GM12878 (cell line): ENCODE results near the gene CKS1B. TPM values are rescaled to one million over a fixed set of nuclear protein-coding genes. Genes with fewer than 3 reads are reported as not detected.

ENCODE experiments used
- ATAC-seq: fragments of 200-7000 bp; cut with Tn5 transposase; 3 replicates; pipeline ENCODE4 v1.9.1; 2020; ENCODE audit warnings: mild to moderate bottlenecking, moderate library complexity
- BruUV-seq: library from RNA; stranded (reverse); fragments of 400-500 nt; replicated peaks from 2 replicates; lab custom pipeline; 2021; lab: Mats Ljungman, UMichigan
- CTCF ChIA-PET: fragments of 300-600 bp; sonication (Branson Sonifier 250); formaldehyde crosslinking; extraction: SDS; loops from one replicate; lab custom pipeline; 2021; ENCODE audit warnings: inconsistent platforms; lab: Yijun Ruan, JAX
- POLR2A ChIA-PET: fragments of 350-600 bp; formaldehyde crosslinking; extraction: SDS; loops from one replicate; lab custom pipeline; 2021; ENCODE audit warnings: inconsistent platforms; lab: Charles Lee
- RAD21 ChIA-PET: fragments of 300-600 bp; sonication (Branson Sonifier 250); formaldehyde crosslinking; loops from one replicate; lab custom pipeline; 2023; ENCODE audit warnings: antibody characterized with exemption; ENCODE audit not compliant: unreplicated experiment; lab: Charles Lee
- SMC1A ChIA-PET: fragments of 300-600 bp; sonication (Branson Sonifier 250); formaldehyde crosslinking; loops from one replicate; lab custom pipeline; 2023; ENCODE audit not compliant: unreplicated experiment, uncharacterized antibody; lab: Charles Lee
- DNase-seq: peaks from one replicate; pipeline ENCODE4 v3.0.0-alpha.2; 2011; ENCODE audit warnings: low read depth, low spot score
- FAIRE-seq: peaks from 3 replicates; lab custom pipeline; 2011; peaks lifted over from hg19 to GRCh38; lab: Jason Lieb, UNC
- H2AFZ ChIP-seq: 2 replicates; pipeline ENCODE4 v1.6.0; 2011; ENCODE audit warnings: low read depth, low read length, control low read depth; ENCODE audit not compliant: control insufficient read depth
- H3K27ac ChIP-seq: 2 replicates; pipeline ENCODE4 v1.5.1; 2011; ENCODE audit warnings: control low read depth; ENCODE audit not compliant: control insufficient read depth, insufficient read depth
- H3K27me3 ChIP-seq, 2 experiments: replicated peaks in 1 of 2; 2 replicates each; pipeline versions ENCODE4 v1.6.0 to v1.6.1; 2011; ENCODE audit warnings: low read length in 1 of 2; ENCODE audit not compliant: control insufficient read depth in 2 of 2, insufficient read depth in 2 of 2
- H3K36me3 ChIP-seq, 2 experiments: 2 replicates each; pipeline ENCODE4 v1.5.1; 2011; ENCODE audit warnings: low read length in 1 of 2; ENCODE audit not compliant: control insufficient read depth in 2 of 2, insufficient read depth in 2 of 2
- H3K4me1 ChIP-seq: 2 replicates; pipeline ENCODE4 v1.6.1; 2011; ENCODE audit warnings: mild to moderate bottlenecking, low read length, moderate library complexity, mixed read lengths; ENCODE audit not compliant: control insufficient read depth, insufficient read depth
- H3K4me2 ChIP-seq: 2 replicates; pipeline ENCODE4 v1.6.0; 2011; ENCODE audit warnings: control low read depth; ENCODE audit not compliant: control insufficient read depth, insufficient read depth
- H3K4me3 ChIP-seq: fragments of 200-600 bp; sonication (generic); 2 replicates; pipeline ENCODE4 v1.5.1; 2016
- H3K79me2 ChIP-seq: 2 replicates; pipeline ENCODE4 v1.6.0; 2011; ENCODE audit warnings: low read length; ENCODE audit not compliant: control insufficient read depth, insufficient read depth
- H3K9ac ChIP-seq: 2 replicates; pipeline ENCODE4 v1.8.0; 2011; ENCODE audit warnings: low read length, control low read depth, mixed read lengths; ENCODE audit not compliant: control insufficient read depth, insufficient read depth
- H3K9me3 ChIP-seq: replicated peaks from 3 replicates; pipeline ENCODE4 v1.5.1; 2011; ENCODE audit warnings: mild to moderate bottlenecking, low read length; ENCODE audit not compliant: control insufficient read depth, insufficient read depth
- H4K20me1 ChIP-seq: 2 replicates; pipeline ENCODE4 v1.6.0; 2011; ENCODE audit not compliant: control insufficient read depth, insufficient read depth
- BMI1 ChIP-seq: fragments of 450-650 bp; IDR thresholded peaks from 2 replicates; pipeline ENCODE4 v1.6.1; 2016; ENCODE audit warnings: mild to moderate bottlenecking, moderate library complexity, borderline replicate concordance
- BRCA1 ChIP-seq: IDR thresholded peaks from 2 replicates; pipeline ENCODE4 v1.6.1; 2011; ENCODE audit warnings: low read depth, low read length, improper control_type of control experiment
- CTCF ChIP-seq, 3 experiments: IDR thresholded peaks in 2 of 3; conservative IDR thresholded peaks in 1 of 3; 2 replicates each; pipeline ENCODE4 v1.5.1; 2011; ENCODE audit warnings: low read depth in 3 of 3, low read length in 3 of 3, mild to moderate bottlenecking in 3 of 3, control low read depth in 2 of 3, moderate library complexity in 2 of 3, inconsistent platforms in 1 of 3, mixed read lengths in 1 of 3; ENCODE audit not compliant: control insufficient read depth in 2 of 3, insufficient read depth in 1 of 3; ENCODE audit errors: extremely low read depth in 1 of 3
- FOXK2 ChIP-seq: fragments of 450-650 bp; IDR thresholded peaks from 2 replicates; pipeline ENCODE4 v1.6.1; 2017; ENCODE audit warnings: mild to moderate bottlenecking, moderate library complexity
- HDAC6 ChIP-seq: fragments of 200-600 bp; sonication (generic); IDR thresholded peaks from one replicate; pipeline ENCODE4 v1.8.0; 2017; ENCODE audit warnings: antibody characterized with exemption; ENCODE audit not compliant: unreplicated experiment
- POLR2AphosphoS2 ChIP-seq: IDR thresholded peaks from 2 replicates; pipeline ENCODE4 v1.6.1; 2011; ENCODE audit warnings: low read depth, mild to moderate bottlenecking, low read length, improper control_type of control experiment, moderate library complexity
- SMAD1 ChIP-seq: fragments of 450-650 bp; IDR thresholded peaks from 2 replicates; pipeline ENCODE4 v1.6.1; 2018; ENCODE audit warnings: mild to moderate bottlenecking, low read depth; ENCODE audit not compliant: partially characterized antibody
- SREBF2 ChIP-seq: IDR thresholded peaks from 2 replicates; pipeline ENCODE4 v1.6.1; 2012; ENCODE audit warnings: mild to moderate bottlenecking, low read length
- TARDBP ChIP-seq: IDR thresholded peaks from 2 replicates; pipeline ENCODE4 v1.6.1; 2016; ENCODE audit warnings: borderline replicate concordance
- ZNF207 ChIP-seq: fragments of 450-650 bp; IDR thresholded peaks from 2 replicates; pipeline ENCODE4 v1.6.1; 2014; ENCODE audit warnings: antibody characterized with exemption, mild to moderate bottlenecking, borderline replicate concordance
- WGBS: methylation state at CpG from one replicate; pipeline ENCODE4 v1.1.6; 2016; ENCODE audit warnings: low lambda C conversion rate; ENCODE audit not compliant: insufficient replicate concordance, insufficient coverage; ENCODE audit errors: missing lambda C conversion rate; 5-methylcytosine and 5-hydroxymethylcytosine counted together
- in situ Hi-C: fragments of 300-500 bp; cut with MboI; formaldehyde crosslinking; loops from 9 replicates; pipeline ENCODE4 v1.14.3; 2018; ENCODE audit warnings: mixed read lengths
- intact Hi-C: fragments of 100-400 bp; cut with micrococcal nuclease; formaldehyde crosslinking; loops from one replicate; pipeline ENCODE4 v1.14.2; 2022; ENCODE audit not compliant: unreplicated experiment
- polyA plus RNA-seq, 11 experiments: library from polyadenylated mRNA; depleted of rRNA in 4 of 11; unstranded in 6 of 11; stranded (reverse) in 5 of 11; fragments of >200 nt; fragmentation: Nextera tagmentation in 4 of 11; fragmentation: Illumina TruSeq in 1 of 11; extraction: Ambion mirVana in 4 of 11; extraction: Trizol in 1 of 11; gene quantifications; 1 replicate in 1 of 11; 2 replicates in 10 of 11; pipeline versions ENCODE4 v1.2.1 to v1.2.3, GENCODE V29; 2011 to 2016; ENCODE audit warnings: inconsistent platforms in 2 of 11, missing spikeins in 2 of 11, low read depth in 1 of 11
- total RNA-seq, 4 experiments: library from RNA; depleted of rRNA in 3 of 4; stranded (reverse); fragments of >200 nt in 3 of 4; fragmentation: Illumina TruSeq in 1 of 4; extraction: Trizol in 1 of 4; gene quantifications; 2 replicates each; pipeline versions ENCODE4 v1.2.1 to v1.2.3, GENCODE V29; 2013 to 2021

Gene CKS1B
- total and polyA plus RNA-seq, 10 of the 15 experiments (the other 5 are each of a cell fraction or from before 2014, with no cell fraction given): 125 to 608 (median 364) TPM

- Histone ChIP-seq H3K36me3 (peaks cover 3 to 6% of the 10 kb centered on the region in 2 experiments; a peak in 3 of 4 replicates), H3K27me3 (no peaks in the 10 kb centered on the region), H3K9me3 (no peaks in the 10 kb centered on the region; the same call in 2 of the 3 replicates), H4K20me1 (no peaks in the 10 kb centered on the region), H3K4me1 (peaks cover 47% of the 10 kb centered on the region), H3K4me3 (no peak overlapping the region), H2AFZ (no peak overlapping the region), H3K4me2 (no peak overlapping the region), H3K27ac (no peak overlapping the region), H3K79me2 (peaks cover 16% of the 10 kb centered on the region), H3K9ac (no peak overlapping the region)
- TF ChIP-seq SMAD1: no peak
- TF ChIP-seq SREBF2: no peak
- TF ChIP-seq ZNF207: no peak
- TF ChIP-seq FOXK2: no peak
- TF ChIP-seq CTCF (IDR thresholded peaks at IDR 0.05 in 2 of 3, conservative IDR thresholded peaks at IDR 0.05 in 1 of 3; ENCODE audit: control insufficient read depth in 2 of 3, extremely low read depth in 1 of 3, insufficient read depth in 1 of 3, low read depth in 3 of 3, low read length in 3 of 3): no peak
- no peak for TF ChIP-seq POLR2AphosphoS2
- TF ChIP-seq BRCA1: no peak
- TF ChIP-seq HDAC6: no peak
- TF ChIP-seq BMI1: no peak
- TF ChIP-seq TARDBP: no peak
- intact Hi-C loops: no loop called here
- no peak for DNase-seq
- ChIA-PET POLR2A (interaction anchor here (0.6 to 3.4 kb wide), 4 partner anchors 11 to 39 kb away, joined by 3 to 19 read pairs (median 12); partner anchors contain the start of genes PMVK, PYGO2 and SHC1), CTCF (interaction anchor here (1.0 to 1.8 kb wide), 4 partner anchors 26 to 276 kb away, joined by 3 to 6 read pairs (median 4); no protein-coding TSS in a partner anchor), SMC1A (interaction anchor here (1.1 to 1.2 kb wide), 2 partner anchors 10 to 341 kb away, joined by 3 to 6 read pairs; partner anchors contain the start of gene PMVK), RAD21 (interaction anchor here (2.6 kb wide), 1 partner anchor 10 kb away, joined by 9 read pairs; the partner anchor contains the start of gene PMVK)
- in situ Hi-C loops: no loop called here
- FAIRE-seq: no peak
- 82% methylated on average over 16 of the region's 17 CpGs for WGBS
- no peak for ATAC-seq
- BruUV-seq: no TSS peak
Measured at GRCh38 chr1:154945962-154946850, 28.3 kb upstream of the CKS1B start.
